ENCODE measurements around the gene UBE2I. TPM values are rescaled to one million over a fixed set of nuclear protein-coding genes. Genes with fewer than 3 reads are reported as not detected.

The UBE2I gene
- total and polyA plus RNA-seq, 4 donors, result 19.4 to 23.9 (median 22.5) TPM

- Histone ChIP-seq H3K27me3 (ENCODE audit: control insufficient read depth in 4 of 4, insufficient read depth in 4 of 4, low read length in 3 of 4) (no peaks in the 10 kb centered on the region), H3K4me3 (ENCODE audit: low read depth in 1 of 3, low read length in 3 of 3) (no peak overlapping the region), H3K4me1 (ENCODE audit: control insufficient read depth in 4 of 4, insufficient read depth in 4 of 4, low read length in 3 of 4) (peaks cover 6 to 42% (median 33%) of the 10 kb centered on the region in 4 donors), H3K9ac (ENCODE audit: low read depth in 1 of 2, low read length in 2 of 2) (no peak overlapping the region), H3K9me3 (ENCODE audit: control insufficient read depth in 4 of 4, low read length in 3 of 4) (no peaks in the 10 kb centered on the region), H3K27ac (ENCODE audit: low read depth in 1 of 2, low read length in 2 of 2) (no peak overlapping the region), H3K36me3 (ENCODE audit: control insufficient read depth in 4 of 4, insufficient read depth in 3 of 4, low read depth in 1 of 4, low read length in 3 of 4) (peaks cover 3 to 14% (median 6%) of the 10 kb centered on the region in 4 donors)
- WGBS, result 91% methylated on average over 16 of the region's 16 CpGs
- no peak for TF ChIP-seq RXRA (IDR thresholded peaks at IDR 0.05)
- TF ChIP-seq ZBTB33 (IDR thresholded peaks at IDR 0.05), result no peak
- TF ChIP-seq MAX (IDR thresholded peaks at IDR 0.05), result no peak
- no peak for TF ChIP-seq NR2F2 (IDR thresholded peaks at IDR 0.05)
- TF ChIP-seq EGR1 (IDR thresholded peaks at IDR 0.05; ENCODE audit: low read depth in 2 of 2), result no peak
- no peak for TF ChIP-seq RAD21 (IDR thresholded peaks at IDR 0.05)
- no peak for TF ChIP-seq ATF3 (IDR thresholded peaks at IDR 0.05)
- TF ChIP-seq REST (IDR thresholded peaks at IDR 0.05), result no peak
- TF ChIP-seq GABPA (IDR thresholded peaks at IDR 0.05 in 1 of 2, conservative IDR thresholded peaks at IDR 0.05 in 1 of 2), result no peak
- no peak for TF ChIP-seq TAF1 (conservative IDR thresholded peaks at IDR 0.05)
- TF ChIP-seq JUND (IDR thresholded peaks at IDR 0.05), result no peak
- no peak for TF ChIP-seq HNF4G (IDR thresholded peaks at IDR 0.05)
- no peak for TF ChIP-seq FOXA2 (IDR thresholded peaks at IDR 0.05)
- DNase-seq (ENCODE audit: low spot score), result no peak
Measured at GRCh38 chr16:1349351-1349750, 39.9 kb downstream of the UBE2I start.

- Histone ChIP-seq H3K4me3 (ENCODE audit: low read depth in 1 of 3, low read length in 3 of 3) (no peak overlapping the region), H3K9ac (ENCODE audit: low read depth in 1 of 2, low read length in 2 of 2) (no peak overlapping the region), H3K9me3 (ENCODE audit: control insufficient read depth in 4 of 4, low read length in 3 of 4) (no peaks in the 10 kb centered on the region), H3K27me3 (ENCODE audit: control insufficient read depth in 4 of 4, insufficient read depth in 4 of 4, low read length in 3 of 4) (no peaks in the 10 kb centered on the region), H3K36me3 (ENCODE audit: control insufficient read depth in 4 of 4, insufficient read depth in 3 of 4, low read depth in 1 of 4, low read length in 3 of 4) (peaks cover 3 to 14% (median 6%) of the 10 kb centered on the region in 4 donors), H3K4me1 (ENCODE audit: control insufficient read depth in 4 of 4, insufficient read depth in 4 of 4, low read length in 3 of 4) (peaks cover 6 to 38% (median 33%) of the 10 kb centered on the region in 4 donors), H3K27ac (ENCODE audit: low read depth in 1 of 2, low read length in 2 of 2) (no peak overlapping the region)
- TF ChIP-seq TAF1 (conservative IDR thresholded peaks at IDR 0.05) (no peak), ATF3 (IDR thresholded peaks at IDR 0.05) (no peak), FOXA1 (IDR thresholded peaks at IDR 0.05) (no peak), JUND (IDR thresholded peaks at IDR 0.05) (no peak), FOXA2 (IDR thresholded peaks at IDR 0.05) (no peak)
- 95% methylated on average over 17 of the region's 17 CpGs for WGBS
- no peak for DNase-seq (ENCODE audit: low spot score)
Measured at GRCh38 chr16:1349951-1350350, 40.5 kb downstream of the UBE2I start.
